A673 (cell line): ENCODE results near the gene SNX27. TPM values are rescaled to one million over a fixed set of nuclear protein-coding genes. Genes with fewer than 3 reads are reported as not detected.

ENCODE experiments used
- BruUV-seq: library from RNA; stranded (reverse); fragments of 400-500 nt; replicated peaks from 2 replicates; lab custom pipeline; 2021; lab: Mats Ljungman, UMichigan
- CTCF ChIA-PET: fragments of 300-600 bp; sonication (Branson Sonifier 250); formaldehyde crosslinking; loops from one replicate; lab custom pipeline; 2022; ENCODE audit warnings: antibody characterized with exemption; lab: Charles Lee
- POLR2A ChIA-PET: fragments of 300-600 bp; sonication (Branson Sonifier 250); formaldehyde crosslinking; loops from one replicate; lab custom pipeline; 2022; ENCODE audit warnings: antibody characterized with exemption; ENCODE audit not compliant: low non-redundant PET; lab: Charles Lee
- DNase-seq: peaks from one replicate; pipeline ENCODE4 v3.0.0-alpha.2; 2015; ENCODE audit warnings: low spot score
- H3K27ac ChIP-seq: fragments of 200-600 bp; sonication (generic); 2 replicates; pipeline ENCODE4 v1.5.1; 2016; ENCODE audit warnings: mixed run types, low read depth, mild to moderate bottlenecking, mixed read lengths, antibody characterized with exemption, low read length; ENCODE audit not compliant: poor library complexity, severe bottlenecking
- H3K27me3 ChIP-seq: fragments of 200-600 bp; sonication (generic); replicated peaks from 2 replicates; pipeline ENCODE4 v1.6.1; 2017; ENCODE audit warnings: mixed run types, low read depth, mild to moderate bottlenecking, mixed read lengths, antibody characterized with exemption, low read length; ENCODE audit not compliant: insufficient read depth, poor library complexity
- H3K36me3 ChIP-seq: fragments of 200-600 bp; sonication (generic); 2 replicates; pipeline ENCODE4 v1.6.1; 2016; ENCODE audit warnings: mixed run types, mild to moderate bottlenecking, mixed read lengths, antibody characterized with exemption, low read length; ENCODE audit not compliant: insufficient read depth, poor library complexity, severe bottlenecking
- H3K4me1 ChIP-seq: fragments of 200-600 bp; sonication (generic); 2 replicates; pipeline ENCODE4 v1.6.1; 2017; ENCODE audit warnings: mixed run types, mild to moderate bottlenecking, mixed read lengths, antibody characterized with exemption, low read length; ENCODE audit not compliant: insufficient read depth, poor library complexity, severe bottlenecking
- H3K4me3 ChIP-seq: fragments of 200-600 bp; sonication (generic); 2 replicates; pipeline ENCODE4 v1.5.1; 2016; ENCODE audit warnings: low read depth, mixed run types, mild to moderate bottlenecking, mixed read lengths, low read length; ENCODE audit not compliant: poor library complexity, severe bottlenecking
- H3K9me3 ChIP-seq: fragments of 200-600 bp; sonication (generic); 2 replicates; pipeline ENCODE4 v1.6.1; 2016; ENCODE audit warnings: mixed run types, low read depth, mild to moderate bottlenecking, mixed read lengths, antibody characterized with exemption, low read length; ENCODE audit not compliant: poor library complexity, severe bottlenecking
- CTCF ChIP-seq: fragments of 300-800, 200-600 bp; sonication (generic); conservative IDR thresholded peaks from 2 replicates; pipeline ENCODE4 v1.5.1; 2017; ENCODE audit warnings: low read depth, mild to moderate bottlenecking, antibody characterized with exemption, low read length, moderate library complexity, mixed read lengths
- EZH2 ChIP-seq: fragments of 200-600 bp; sonication (generic); IDR thresholded peaks from 2 replicates; pipeline ENCODE4 v1.6.1; 2017; ENCODE audit warnings: borderline replicate concordance, low read depth, mild to moderate bottlenecking, mixed read lengths, antibody characterized with exemption, low read length; ENCODE audit not compliant: poor library complexity, severe bottlenecking
- intact Hi-C: fragments of 100-400 bp; cut with micrococcal nuclease; formaldehyde crosslinking; loops from one replicate; pipeline ENCODE4 v1.10.0; 2022; ENCODE audit not compliant: unreplicated experiment
- total RNA-seq: library from RNA; stranded (reverse); gene quantifications from 2 replicates; pipeline ENCODE4 v1.2.3, GENCODE V29; 2021

The SNX27 gene
- total RNA-seq, 1 experiment from 2014 or later = 45.9 TPM

GRCh38 chr1:151638074-151638775 is 26.4 kb downstream of the SNX27 start:
- BruUV-seq = no TSS peak
- intact Hi-C loops = no loop called here
- ChIA-PET POLR2A (no interaction called here), CTCF (no interaction called here)
- Histone ChIP-seq H3K36me3 (no peaks in the 10 kb centered on the region), H3K4me1 (peaks cover 22% of the 10 kb centered on the region), H3K9me3 (no peaks in the 10 kb centered on the region), H3K4me3 (no peak overlapping the region), H3K27me3 (no peaks in the 10 kb centered on the region), H3K27ac (no peak overlapping the region)
- no peak for DNase-seq
- TF ChIP-seq EZH2 (no peak), CTCF (no peak)

- Histone ChIP-seq H3K27ac (no peak overlapping the region), H3K9me3 (no peaks in the 10 kb centered on the region), H3K4me3 (no peak overlapping the region), H3K27me3 (no peaks in the 10 kb centered on the region), H3K36me3 (no peaks in the 10 kb centered on the region), H3K4me1 (peaks cover 22% of the 10 kb centered on the region)
- ChIA-PET POLR2A (no interaction called here), CTCF (no interaction called here)
- intact Hi-C loops = no loop called here
- no TSS peak for BruUV-seq
- no peak for DNase-seq
- TF ChIP-seq CTCF = no peak
- TF ChIP-seq EZH2 = no peak
Measured at GRCh38 chr1:151638812-151639211, 27.0 kb downstream of the SNX27 start.

- H3K4me3 ChIP-seq = no peak overlapping the region
- ChIA-PET POLR2A (no interaction called here), CTCF (no interaction called here)
- no peaks in the 10 kb centered on the region for H3K36me3 ChIP-seq
- intact Hi-C loops = no loop called here
- no TSS peak for BruUV-seq
- no peak overlapping the region for H3K27ac ChIP-seq
- H3K27me3 ChIP-seq = no peaks in the 10 kb centered on the region
- DNase-seq = no peak
- TF ChIP-seq CTCF (no peak), EZH2 (no peak)
- H3K4me1 ChIP-seq = peaks cover 17% of the 10 kb centered on the region
- no peaks in the 10 kb centered on the region for H3K9me3 ChIP-seq
Measured at GRCh38 chr1:151639466-151639865, 27.6 kb downstream of the SNX27 start.
